Stimulated activated naive CD8-positive, alpha-beta T cell treated with anti-CD3 and anti-CD28 coated beads, Interleukin-15, amount 100 ng/mL, for 72 hours (primary cell): ENCODE measurements around the gene ATRNL1.

Experiments used
- ATAC-seq: fragments of 150-1000 bp; cut with Tn5 transposase; 2 replicates; pipeline ENCODE4 v1.10.0; 2021; ENCODE audit warnings: mild to moderate bottlenecking, moderate library complexity
- DNase-seq, 2 donors: peaks; one replicate each; pipeline ENCODE4 v3.0.0; 2021 to 2022
- H3K27ac Mint-ChIP-seq, 2 donors: one replicate each; pipeline ENCODE4 v1.8.0; 2022; ENCODE audit warnings: mild to moderate bottlenecking in 2 of 2, mixed read lengths in 2 of 2, moderate library complexity in 2 of 2
- H3K27me3 Mint-ChIP-seq: one replicate; pipeline ENCODE4 v1.8.0; 2022; ENCODE audit warnings: mixed read lengths
- H3K4me1 Mint-ChIP-seq: one replicate; pipeline ENCODE4 v1.8.0; 2022; ENCODE audit warnings: mild to moderate bottlenecking, mixed read lengths
- H3K4me3 Mint-ChIP-seq, 2 donors: one replicate each; pipeline ENCODE4 v1.8.0; 2022; ENCODE audit warnings: mild to moderate bottlenecking in 2 of 2, mixed read lengths in 2 of 2, moderate library complexity in 1 of 2
- H3K9me3 Mint-ChIP-seq, 2 donors: one replicate each; pipeline ENCODE4 v1.8.0; 2022; ENCODE audit warnings: mixed read lengths in 2 of 2

The ATRNL1 gene

GRCh38 chr10:115992236-115992986, 899.2 kb downstream of the ATRNL1 start:
- Mint-ChIP-seq H3K9me3 (peaks cover 10 to 22% of the 10 kb centered on the region in 2 donors), H3K27me3 (peaks cover 9% of the 10 kb centered on the region)
- ATAC-seq: no peak

GRCh38 chr10:115996031-115996430, 902.9 kb downstream of the ATRNL1 start:
- no peaks in the 10 kb centered on the region for H3K4me1 Mint-ChIP-seq
- H3K4me3 Mint-ChIP-seq: no peak overlapping the region
- ATAC-seq: no peak
- no peak for DNase-seq
- H3K27ac Mint-ChIP-seq: no peak overlapping the region
- H3K9me3 Mint-ChIP-seq: peaks cover 0 to 11% of the 10 kb centered on the region in 2 donors
- peaks cover 9% of the 10 kb centered on the region for H3K27me3 Mint-ChIP-seq

More at GRCh38 chr10:115992236-115992986, 899.2 kb downstream of the ATRNL1 start:
- no peaks in the 10 kb centered on the region for H3K4me1 Mint-ChIP-seq
- no peak overlapping the region for H3K4me3 Mint-ChIP-seq
- no peak for DNase-seq
- H3K27ac Mint-ChIP-seq: no peak overlapping the region

- ATAC-seq: no peak
- no peak overlapping the region for H3K27ac Mint-ChIP-seq
- no peak for DNase-seq
- H3K27me3 Mint-ChIP-seq: peaks cover 9% of the 10 kb centered on the region
- H3K9me3 Mint-ChIP-seq: no peaks in the 10 kb centered on the region
- no peaks in the 10 kb centered on the region for H3K4me1 Mint-ChIP-seq
- H3K4me3 Mint-ChIP-seq: no peak overlapping the region
Measured at GRCh38 chr10:115998301-115998700, 905.1 kb downstream of the ATRNL1 start.
